H54 (cell line): ENCODE measurements around the gene GNAL.

Experiments used
- DNase-seq: peaks from one replicate; pipeline ENCODE4 v3.0.0; 2011; ENCODE audit warnings: low spot score, mixed read lengths; ENCODE audit not compliant: insufficient read length
- FAIRE-seq: peaks from 3 replicates; lab custom pipeline; 2011; peaks lifted over from hg19 to GRCh38; lab: Jason Lieb, UNC
- POLR2A ChIP-seq: IDR thresholded peaks from 2 replicates; pipeline ENCODE4 v1.6.1; 2011; ENCODE audit warnings: low read depth, mild to moderate bottlenecking, low read length

GNAL gene

GRCh38 chr18:11925800-11926481 is 236.9 kb downstream of the GNAL start:
- TF ChIP-seq POLR2A, result no peak
- DNase-seq (no peak), FAIRE-seq (no peak)

DNA sequence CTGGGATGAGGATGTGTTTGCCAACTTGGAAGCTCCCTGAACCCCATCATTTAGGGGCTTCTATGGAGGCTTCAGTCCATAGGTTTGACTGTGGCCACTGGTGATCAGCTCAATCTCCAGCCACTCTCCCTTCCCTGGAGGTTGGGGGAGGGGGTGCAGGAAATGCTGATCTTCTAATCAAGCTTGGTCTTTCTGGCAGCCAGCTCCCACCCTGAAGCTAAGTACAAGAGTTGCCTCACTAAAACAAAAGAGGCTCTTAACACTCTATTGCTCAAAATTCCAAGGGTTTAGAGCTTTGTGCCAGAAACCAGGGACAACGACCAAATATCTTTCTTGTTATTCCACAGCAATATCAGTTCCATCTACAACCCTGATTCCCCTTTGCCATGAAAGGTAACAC is 238.4 kb downstream of the GNAL start:
- DNase-seq, result no peak
- no peak for TF ChIP-seq POLR2A

GRCh38 chr18:11932393-11932792 is 243.3 kb downstream of the GNAL start:
- no peak for TF ChIP-seq POLR2A
- no peak for FAIRE-seq

More for the DNA sequence above, 238.4 kb downstream of the GNAL start:
- no peak for FAIRE-seq

More at GRCh38 chr18:11932393-11932792, 243.3 kb downstream of the GNAL start:
- DNase-seq, result no peak
